Activated B cell treated with CpG ODN at 0.5 μM for 24 hours (primary cell): ENCODE measurements around the gene TSTD2. TPM values are rescaled to one million over a fixed set of nuclear protein-coding genes. Genes with fewer than 3 reads are reported as not detected.

Experiments used
- ATAC-seq: fragments of 200-7000 bp; cut with Tn5 transposase; one replicate; pipeline ENCODE4 v1.10.0; 2021; ENCODE audit warnings: low read depth, mild to moderate bottlenecking, moderate library complexity
- CTCF ChIA-PET: fragments of 350-600 bp; sonication (Branson Sonifier 250); formaldehyde crosslinking; loops from one replicate; lab custom pipeline; 2021; ENCODE audit warnings: antibody characterized with exemption; lab: Charles Lee
- POLR2A ChIA-PET: fragments of 350-600 bp; sonication (Branson Sonifier 250); formaldehyde crosslinking; loops from one replicate; lab custom pipeline; 2021; ENCODE audit warnings: antibody characterized with exemption; lab: Charles Lee
- DNase-seq: peaks from one replicate; pipeline ENCODE4 v3.0.0; 2022
- H3K27ac Mint-ChIP-seq: one replicate; pipeline ENCODE4 v1.8.0; 2020; ENCODE audit warnings: mixed read lengths
- H3K27me3 Mint-ChIP-seq: one replicate; pipeline ENCODE4 v1.8.0; 2021; ENCODE audit warnings: mixed read lengths
- H3K36me3 Mint-ChIP-seq: one replicate; pipeline ENCODE4 v1.8.0; 2021; ENCODE audit warnings: low read depth, mixed read lengths
- H3K4me1 Mint-ChIP-seq: one replicate; pipeline ENCODE4 v1.8.0; 2021; ENCODE audit warnings: mixed read lengths
- H3K4me3 Mint-ChIP-seq: one replicate; pipeline ENCODE4 v1.8.0; 2020; ENCODE audit warnings: mild to moderate bottlenecking, mixed read lengths
- H3K9me3 Mint-ChIP-seq: one replicate; pipeline ENCODE4 v1.8.0; 2020; ENCODE audit warnings: mixed read lengths
- intact Hi-C: fragments of 100-400 bp; cut with micrococcal nuclease; formaldehyde crosslinking; loops from one replicate; pipeline ENCODE4 v1.15.1; 2024
- total RNA-seq: library from RNA; stranded (reverse); gene quantifications from 2 replicates; pipeline ENCODE4 v1.2.3, GENCODE V29; 2022
- TF ChIP-seq, protein P1 (sequence below): fragments of 200-600 bp; IDR thresholded peaks from one replicate; pipeline ENCODE4 v1.8.0; 2022; ENCODE audit warnings: antibody characterized with exemption, mild to moderate bottlenecking

Gene TSTD2
- total RNA-seq, 1 donor from 2014 or later: 21.6 TPM

DNA sequence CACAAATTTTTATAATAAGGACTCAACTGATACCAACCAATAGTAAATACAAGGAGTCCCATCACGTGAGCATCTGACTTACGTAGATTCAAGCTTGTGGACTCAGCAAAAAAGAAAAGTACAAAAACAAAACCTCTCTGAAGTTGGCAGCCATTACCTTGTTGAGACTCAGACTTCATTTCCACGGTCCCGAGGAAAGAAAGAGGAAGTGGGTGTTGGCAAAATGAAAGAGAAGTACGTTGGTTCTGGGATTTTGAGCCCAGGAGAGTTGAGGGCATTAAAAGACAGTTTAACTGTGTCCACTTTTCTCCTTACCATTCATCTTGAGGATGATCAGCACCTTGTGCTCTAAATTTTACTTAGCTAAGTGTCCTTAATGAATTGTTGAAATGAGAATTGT lies 27.2 kb upstream of the TSTD2 start:
- DNase-seq: no peak
- Mint-ChIP-seq H3K9me3 (no peaks in the 10 kb centered on the region), H3K4me3 (no peak overlapping the region), H3K4me1 (peaks cover 9% of the 10 kb centered on the region), H3K36me3 (peaks cover 90% of the 10 kb centered on the region), H3K27me3 (no peaks in the 10 kb centered on the region), H3K27ac (peak overlapping the region; percentile 41)
- ATAC-seq: no peak
- ChIA-PET POLR2A (interaction anchor here (0.6 to 1.1 kb wide), 3 partner anchors 27 to 261 kb away, joined by 3 to 4 read pairs (median 3); partner anchors contain the start of genes NCBP1 and TSTD2), CTCF (no interaction called here)
- TF ChIP-seq, protein P1, sequence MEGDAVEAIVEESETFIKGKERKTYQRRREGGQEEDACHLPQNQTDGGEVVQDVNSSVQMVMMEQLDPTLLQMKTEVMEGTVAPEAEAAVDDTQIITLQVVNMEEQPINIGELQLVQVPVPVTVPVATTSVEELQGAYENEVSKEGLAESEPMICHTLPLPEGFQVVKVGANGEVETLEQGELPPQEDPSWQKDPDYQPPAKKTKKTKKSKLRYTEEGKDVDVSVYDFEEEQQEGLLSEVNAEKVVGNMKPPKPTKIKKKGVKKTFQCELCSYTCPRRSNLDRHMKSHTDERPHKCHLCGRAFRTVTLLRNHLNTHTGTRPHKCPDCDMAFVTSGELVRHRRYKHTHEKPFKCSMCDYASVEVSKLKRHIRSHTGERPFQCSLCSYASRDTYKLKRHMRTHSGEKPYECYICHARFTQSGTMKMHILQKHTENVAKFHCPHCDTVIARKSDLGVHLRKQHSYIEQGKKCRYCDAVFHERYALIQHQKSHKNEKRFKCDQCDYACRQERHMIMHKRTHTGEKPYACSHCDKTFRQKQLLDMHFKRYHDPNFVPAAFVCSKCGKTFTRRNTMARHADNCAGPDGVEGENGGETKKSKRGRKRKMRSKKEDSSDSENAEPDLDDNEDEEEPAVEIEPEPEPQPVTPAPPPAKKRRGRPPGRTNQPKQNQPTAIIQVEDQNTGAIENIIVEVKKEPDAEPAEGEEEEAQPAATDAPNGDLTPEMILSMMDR: no peak
- intact Hi-C loops: no loop called here

DNA sequence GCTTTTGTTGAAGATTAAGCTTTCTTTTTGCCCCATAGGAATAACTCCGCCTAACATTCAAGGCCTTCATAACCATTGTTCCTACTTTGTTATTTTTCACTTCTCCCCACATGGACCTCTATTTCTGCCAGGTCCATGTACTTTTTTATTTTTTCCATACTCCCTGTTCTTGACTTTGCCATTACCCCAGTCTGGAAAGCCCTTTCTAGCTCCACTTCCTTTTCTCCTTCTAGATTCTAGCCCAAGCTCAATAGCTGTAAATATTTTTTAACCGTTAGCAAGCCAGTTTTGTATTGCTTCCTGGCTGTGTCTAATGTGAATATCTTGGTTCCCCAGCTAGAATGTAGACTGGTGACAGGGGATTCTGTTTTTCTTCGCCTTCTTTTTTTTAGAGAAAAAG lies 26.6 kb upstream of the TSTD2 start:
- Mint-ChIP-seq H3K4me3 (no peak overlapping the region), H3K9me3 (no peaks in the 10 kb centered on the region), H3K4me1 (peaks cover 9% of the 10 kb centered on the region), H3K36me3 (peaks cover 90% of the 10 kb centered on the region), H3K27me3 (no peaks in the 10 kb centered on the region), H3K27ac (no peak overlapping the region)
- ChIA-PET CTCF (no interaction called here), POLR2A (interaction anchor here (0.6 to 0.8 kb wide), 2 partner anchors 27 to 262 kb away, joined by 3 to 4 read pairs; partner anchors contain the start of gene TSTD2)
- TF ChIP-seq, protein P1: no peak
- no peak for DNase-seq
- intact Hi-C loops: no loop called here
- ATAC-seq: no peak

DNA sequence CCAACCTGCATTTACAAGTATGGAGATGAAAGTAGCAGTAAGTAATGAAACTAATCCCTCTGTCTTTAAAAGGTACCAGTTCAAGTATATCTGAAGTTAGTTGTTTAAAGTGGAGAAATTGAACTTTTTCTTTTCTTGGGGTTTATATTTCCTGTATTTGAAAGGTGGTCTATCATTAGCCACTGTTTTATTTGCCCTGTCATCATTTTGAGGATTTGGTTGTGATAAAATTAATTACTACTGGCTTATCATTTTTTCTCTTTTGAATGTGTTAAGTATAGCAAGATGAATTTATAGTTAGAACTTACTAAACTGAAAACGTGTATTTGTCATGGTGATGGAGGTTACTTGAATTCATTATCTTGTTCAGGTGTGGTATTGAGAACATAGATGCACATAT lies 25.5 kb upstream of the TSTD2 start:
- Mint-ChIP-seq H3K27ac (no peak overlapping the region), H3K4me1 (peaks cover 9% of the 10 kb centered on the region), H3K36me3 (peaks cover 89% of the 10 kb centered on the region), H3K4me3 (no peak overlapping the region), H3K9me3 (no peaks in the 10 kb centered on the region), H3K27me3 (no peaks in the 10 kb centered on the region)
- no peak for DNase-seq
- TF ChIP-seq, protein P1: no peak
- ChIA-PET CTCF (no interaction called here), POLR2A (no interaction called here)
- intact Hi-C loops: no loop called here
- ATAC-seq: no peak

DNA sequence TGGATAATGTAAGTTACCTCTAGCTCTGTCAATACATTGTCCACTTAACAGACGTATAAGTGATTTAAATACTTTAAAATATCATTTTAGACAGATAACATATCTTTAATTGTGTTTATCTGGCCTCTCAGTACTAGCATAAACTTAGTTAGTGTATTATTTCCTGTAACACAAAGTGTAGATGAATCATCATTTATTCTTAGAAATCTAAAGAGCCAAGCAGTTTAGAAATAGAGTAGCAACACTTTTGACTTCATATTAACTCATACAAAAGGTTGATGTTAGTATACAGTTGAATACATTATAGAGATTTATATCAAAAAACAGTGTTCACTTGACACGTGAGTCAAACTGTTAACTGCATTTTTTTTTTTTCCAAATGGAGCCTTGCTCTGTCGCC lies 18.5 kb upstream of the TSTD2 start:
- Mint-ChIP-seq H3K4me3 (no peak overlapping the region), H3K36me3 (peaks cover 78% of the 10 kb centered on the region), H3K27me3 (no peaks in the 10 kb centered on the region), H3K27ac (no peak overlapping the region), H3K9me3 (no peaks in the 10 kb centered on the region), H3K4me1 (no peaks in the 10 kb centered on the region)
- POLR2A ChIA-PET: no interaction called here
- CTCF ChIA-PET: no interaction called here
- ATAC-seq (no peak), DNase-seq (no peak)
- intact Hi-C loops: no loop called here
- TF ChIP-seq, protein P1: no peak

DNA sequence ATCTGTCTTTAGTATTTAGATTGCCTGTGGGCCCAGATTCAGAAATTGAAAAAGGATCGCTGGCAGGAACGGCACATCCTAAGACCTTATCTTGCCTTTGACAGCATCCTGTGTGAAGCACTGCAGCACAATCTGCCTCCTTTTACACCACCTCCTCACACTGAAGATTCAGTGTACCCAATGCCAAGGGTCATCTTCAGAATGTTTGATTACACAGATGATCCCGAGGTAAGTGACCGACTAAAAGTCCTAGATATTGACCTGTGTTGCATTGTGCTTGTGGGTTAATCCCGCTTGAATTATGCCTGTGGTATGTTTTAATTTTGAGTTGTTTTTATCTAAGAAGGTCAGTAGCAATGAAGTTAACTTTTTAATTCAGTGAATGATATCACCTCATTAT lies 14.8 kb upstream of the TSTD2 start:
- Mint-ChIP-seq H3K4me3 (no peak overlapping the region), H3K27ac (no peak overlapping the region), H3K36me3 (peaks cover 73% of the 10 kb centered on the region), H3K27me3 (no peaks in the 10 kb centered on the region), H3K4me1 (no peaks in the 10 kb centered on the region), H3K9me3 (no peaks in the 10 kb centered on the region)
- CTCF ChIA-PET: no interaction called here
- POLR2A ChIA-PET: no interaction called here
- TF ChIP-seq, protein P1: no peak
- ATAC-seq (no peak), DNase-seq (no peak)
- intact Hi-C loops: no loop called here
